Epithelial cell of esophagus (primary cell): Measurements from ENCODE around the gene C11orf71.

Experiments used
- DNase-seq: peaks from one replicate; pipeline ENCODE4 v3.0.0; 2010; ENCODE audit warnings: low read depth
- H3K4me3 ChIP-seq: 2 replicates; pipeline ENCODE4 v1.5.1; 2011; ENCODE audit warnings: mild to moderate bottlenecking, low read length, control low read depth
- CTCF ChIP-seq: IDR thresholded peaks from 2 replicates; pipeline ENCODE4 v1.5.1; 2011; ENCODE audit warnings: low read depth, mild to moderate bottlenecking, low read length, control low read depth, inconsistent platforms; ENCODE audit not compliant: insufficient read depth; ENCODE audit errors: missing control alignments

C11orf71 gene

GRCh38 chr11:114392735-114393667, 7.3 kb downstream of the C11orf71 start:
- DNase-seq, result no peak
- TF ChIP-seq CTCF, result no peak
- no peak overlapping the region for H3K4me3 ChIP-seq

- TF ChIP-seq CTCF, result no peak
- no peak for DNase-seq
- no peak overlapping the region for H3K4me3 ChIP-seq
Observed at GRCh38 chr11:114386545-114386944, 13.8 kb downstream of the C11orf71 start.

- H3K4me3 ChIP-seq, result no peak overlapping the region
- no peak for TF ChIP-seq CTCF
- DNase-seq, result no peak
Observed at GRCh38 chr11:114386131-114386530, 14.2 kb downstream of the C11orf71 start.

- TF ChIP-seq CTCF, result no peak
- DNase-seq, result no peak
Observed at GRCh38 chr11:114384487-114384886, 15.8 kb downstream of the C11orf71 start.

GRCh38 chr11:114382509-114382908, 17.8 kb downstream of the C11orf71 start:
- DNase-seq, result no peak
- H3K4me3 ChIP-seq, result no peak overlapping the region
- no peak for TF ChIP-seq CTCF

More at GRCh38 chr11:114384487-114384886, 15.8 kb downstream of the C11orf71 start:
- no peak overlapping the region for H3K4me3 ChIP-seq

- H3K4me3 ChIP-seq, result no peak overlapping the region
- no peak for DNase-seq
- TF ChIP-seq CTCF, result no peak
Observed at GRCh38 chr11:114379394-114380069, 20.8 kb downstream of the C11orf71 start.
